Brain microvascular endothelial cell (primary cell): ENCODE measurements around the gene BTBD9.

Experiments
- DNase-seq: peaks from one replicate; pipeline ENCODE4 v3.0.0-alpha.2; 2020
- H3K27ac ChIP-seq: fragments of 250-450 bp; sonication (Bioruptor Pico); 2 replicates; pipeline ENCODE4 v1.5.1; 2020; ENCODE audit warnings: mild to moderate bottlenecking, moderate library complexity
- H3K27me3 ChIP-seq: fragments of 250-450 bp; sonication (Bioruptor Pico); replicated peaks from 2 replicates; pipeline ENCODE4 v1.5.1; 2020; ENCODE audit warnings: mild to moderate bottlenecking
- H3K36me3 ChIP-seq: fragments of 250-450 bp; sonication (Bioruptor Pico); replicated peaks from 2 replicates; pipeline ENCODE4 v1.5.1; 2020; ENCODE audit warnings: mild to moderate bottlenecking
- H3K4me3 ChIP-seq: 2 replicates; pipeline ENCODE4 v1.5.1; 2011; ENCODE audit warnings: low read depth, mild to moderate bottlenecking, control low read depth, low read length, moderate library complexity
- in situ Hi-C: cut with HindIII; loops from 2 replicates; pipeline ENCODE4 v1.10.0; 2017; ENCODE audit warnings: low sequenced_read_pairs, low pct_ligation_motif_present
- TF ChIP-seq, protein P1 (sequence below): IDR thresholded peaks from 2 replicates; pipeline ENCODE4 v1.5.1; 2011; ENCODE audit warnings: low read depth, mild to moderate bottlenecking, moderate library complexity, low read length, control low read depth, inconsistent platforms; ENCODE audit errors: missing control alignments

Gene BTBD9

DNA sequence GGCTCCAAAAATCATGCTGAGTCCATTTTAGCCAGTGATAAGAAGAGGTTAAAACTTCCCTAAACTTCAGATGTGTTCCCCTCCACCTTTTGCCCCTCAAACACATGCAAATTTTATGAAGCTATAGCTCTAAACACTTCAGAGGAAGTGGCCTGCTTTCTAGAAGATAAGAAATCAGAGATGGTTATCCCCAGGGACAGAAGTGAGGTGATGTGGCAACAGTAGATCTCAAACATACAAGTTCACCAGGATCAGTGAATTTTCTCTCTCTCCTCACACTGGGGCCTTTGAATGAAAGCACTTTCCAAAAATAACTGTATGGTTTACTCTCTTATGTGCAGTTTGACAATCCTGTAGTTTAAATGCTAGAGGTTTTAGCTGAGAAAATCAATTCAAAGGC, 332.0 kb downstream of the BTBD9 start:
- in situ Hi-C loops: no loop called here
- TF ChIP-seq, protein P1, sequence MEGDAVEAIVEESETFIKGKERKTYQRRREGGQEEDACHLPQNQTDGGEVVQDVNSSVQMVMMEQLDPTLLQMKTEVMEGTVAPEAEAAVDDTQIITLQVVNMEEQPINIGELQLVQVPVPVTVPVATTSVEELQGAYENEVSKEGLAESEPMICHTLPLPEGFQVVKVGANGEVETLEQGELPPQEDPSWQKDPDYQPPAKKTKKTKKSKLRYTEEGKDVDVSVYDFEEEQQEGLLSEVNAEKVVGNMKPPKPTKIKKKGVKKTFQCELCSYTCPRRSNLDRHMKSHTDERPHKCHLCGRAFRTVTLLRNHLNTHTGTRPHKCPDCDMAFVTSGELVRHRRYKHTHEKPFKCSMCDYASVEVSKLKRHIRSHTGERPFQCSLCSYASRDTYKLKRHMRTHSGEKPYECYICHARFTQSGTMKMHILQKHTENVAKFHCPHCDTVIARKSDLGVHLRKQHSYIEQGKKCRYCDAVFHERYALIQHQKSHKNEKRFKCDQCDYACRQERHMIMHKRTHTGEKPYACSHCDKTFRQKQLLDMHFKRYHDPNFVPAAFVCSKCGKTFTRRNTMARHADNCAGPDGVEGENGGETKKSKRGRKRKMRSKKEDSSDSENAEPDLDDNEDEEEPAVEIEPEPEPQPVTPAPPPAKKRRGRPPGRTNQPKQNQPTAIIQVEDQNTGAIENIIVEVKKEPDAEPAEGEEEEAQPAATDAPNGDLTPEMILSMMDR: no peak
- Histone ChIP-seq H3K36me3 (no peaks in the 10 kb centered on the region), H3K27me3 (no peaks in the 10 kb centered on the region), H3K4me3 (no peak overlapping the region), H3K27ac (no peak overlapping the region)
- peak; percentile 23 for DNase-seq

DNA sequence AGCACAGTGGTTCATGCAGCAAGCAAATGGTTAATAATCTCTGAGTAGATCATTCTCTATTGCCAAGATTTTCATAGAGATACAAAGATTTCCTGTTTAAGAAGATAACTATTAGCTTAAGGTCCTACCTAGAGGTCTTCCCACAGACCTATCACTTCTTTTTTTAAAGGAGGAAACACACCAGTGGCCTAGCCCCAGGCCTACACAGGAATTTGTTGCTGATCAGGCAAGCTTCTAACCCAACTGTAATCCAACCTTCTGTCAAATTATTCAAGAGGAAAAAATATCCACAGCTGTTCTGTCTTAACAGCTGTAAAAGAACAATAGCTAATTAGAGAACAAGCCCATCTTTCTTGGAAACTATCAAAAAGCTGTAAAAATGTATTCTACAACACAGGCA, 332.8 kb downstream of the BTBD9 start:
- Histone ChIP-seq H3K4me3 (no peak overlapping the region), H3K27ac (no peak overlapping the region), H3K27me3 (no peaks in the 10 kb centered on the region), H3K36me3 (no peaks in the 10 kb centered on the region)
- TF ChIP-seq, protein P1: no peak
- no peak for DNase-seq
- in situ Hi-C loops: no loop called here

DNA sequence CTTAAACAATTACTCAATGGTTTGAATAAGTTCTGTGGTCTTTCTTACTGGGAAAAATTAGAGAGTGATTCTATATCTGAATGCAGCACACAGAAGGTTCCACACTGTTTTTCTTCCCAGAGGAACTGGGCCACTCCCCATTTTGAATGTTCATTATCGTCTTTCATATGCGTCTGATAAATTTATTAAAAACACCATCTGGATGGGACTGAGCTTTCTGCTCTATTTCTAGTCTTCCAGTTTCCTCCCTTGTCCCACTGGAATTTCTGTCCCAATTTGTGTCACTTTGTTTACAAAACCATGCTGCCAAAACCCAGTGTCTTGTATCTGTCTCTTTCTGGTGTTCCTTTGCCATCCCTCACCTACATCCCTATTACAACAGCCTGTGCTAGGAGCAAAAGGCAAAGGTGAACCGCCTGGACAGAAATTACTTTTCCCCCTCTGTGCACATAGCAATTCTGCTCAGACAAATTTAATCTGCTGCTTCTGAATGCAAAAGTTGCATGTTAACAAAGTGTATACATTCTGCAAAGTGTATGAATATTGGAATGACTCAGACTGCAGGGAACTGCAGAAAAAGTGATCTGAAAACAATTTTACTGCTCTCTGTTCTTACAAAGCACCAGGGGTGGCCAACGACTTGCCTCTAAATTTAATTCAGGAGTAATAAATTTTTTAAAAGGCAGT, 333.6 kb downstream of the BTBD9 start:
- Histone ChIP-seq H3K27ac (no peak overlapping the region), H3K36me3 (no peaks in the 10 kb centered on the region), H3K27me3 (no peaks in the 10 kb centered on the region), H3K4me3 (no peak overlapping the region)
- in situ Hi-C loops: no loop called here
- no peak for DNase-seq
- TF ChIP-seq, protein P1: no peak

DNA sequence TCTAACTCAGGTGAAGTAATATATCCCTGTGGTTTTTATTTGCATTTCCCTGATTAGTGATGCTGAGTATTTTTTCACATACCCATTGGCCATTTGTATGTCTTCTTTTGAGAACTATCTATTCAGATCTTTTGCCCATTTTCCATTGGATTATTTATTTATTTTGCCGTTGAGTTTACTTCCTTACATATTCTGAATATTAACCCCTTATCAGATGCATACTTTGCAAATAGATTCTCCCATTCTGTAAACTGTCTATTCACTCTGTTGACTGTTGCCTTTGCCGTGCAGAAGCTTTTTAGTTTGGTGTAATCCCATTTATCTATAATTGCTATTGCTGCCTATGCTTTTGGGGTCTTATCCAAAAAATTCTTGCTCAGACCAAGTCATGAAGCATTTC, 336.9 kb downstream of the BTBD9 start:
- in situ Hi-C loops: no loop called here
- Histone ChIP-seq H3K36me3 (no peaks in the 10 kb centered on the region), H3K27ac (no peak overlapping the region), H3K4me3 (no peak overlapping the region), H3K27me3 (no peaks in the 10 kb centered on the region)
- DNase-seq: no peak
- TF ChIP-seq, protein P1: no peak

DNA sequence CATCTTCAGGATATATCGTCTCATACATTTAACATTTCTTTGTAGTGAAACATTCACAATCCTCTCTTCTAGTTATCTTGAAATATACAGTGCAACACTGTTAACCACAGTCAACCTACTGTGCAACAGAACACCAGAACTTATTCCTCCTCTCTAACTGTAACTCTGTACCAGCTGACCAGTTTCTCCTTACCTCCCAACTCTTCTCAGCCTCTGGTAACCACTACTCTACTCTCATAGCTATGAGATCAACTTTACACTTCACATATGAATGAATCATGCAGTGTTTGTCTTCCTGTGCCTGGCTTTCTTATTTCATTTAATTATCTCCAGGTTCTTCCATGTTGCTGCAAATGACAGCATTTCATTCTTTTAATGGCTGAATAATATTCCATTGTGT, 337.6 kb downstream of the BTBD9 start:
- H3K27ac ChIP-seq: no peak overlapping the region
- TF ChIP-seq, protein P1: no peak
- no peaks in the 10 kb centered on the region for H3K27me3 ChIP-seq
- no peaks in the 10 kb centered on the region for H3K36me3 ChIP-seq
- DNase-seq: peak; percentile 24
- H3K4me3 ChIP-seq: no peak overlapping the region
- in situ Hi-C loops: no loop called here
